Subcutaneous abdominal adipose tissue (tissue), 5 donors: Measurements from ENCODE around the gene PHC3.

ENCODE experiments used
- H3K27ac ChIP-seq: one replicate; pipeline ENCODE4 v1.7.0; 2013; ENCODE audit warnings: low read depth, mild to moderate bottlenecking, inconsistent platforms, low read length, moderate library complexity
- H3K27me3 ChIP-seq, 5 donors: one replicate each; pipeline ENCODE4 v1.7.0; 2013; ENCODE audit warnings: low read length in 5 of 5, inconsistent platforms in 1 of 5; ENCODE audit not compliant: control insufficient read depth in 5 of 5, insufficient read depth in 4 of 5
- H3K36me3 ChIP-seq, 5 donors: one replicate each; pipeline ENCODE4 v1.7.0; 2013; ENCODE audit warnings: low read length in 5 of 5; ENCODE audit not compliant: control insufficient read depth in 5 of 5, insufficient read depth in 5 of 5
- H3K4me1 ChIP-seq, 5 donors: one replicate each; pipeline ENCODE4 v1.7.0; 2013; ENCODE audit warnings: low read length in 5 of 5, mild to moderate bottlenecking in 3 of 5, moderate library complexity in 1 of 5; ENCODE audit not compliant: control insufficient read depth in 5 of 5, insufficient read depth in 5 of 5
- H3K4me3 ChIP-seq, 5 donors: one replicate each; pipeline ENCODE4 v1.7.0; 2013; ENCODE audit warnings: low read length in 5 of 5, low read depth in 1 of 5
- H3K9ac ChIP-seq, 5 donors: one replicate each; pipeline ENCODE4 v1.7.0; 2013; ENCODE audit warnings: low read length in 5 of 5, mild to moderate bottlenecking in 4 of 5, moderate library complexity in 3 of 5
- H3K9me3 ChIP-seq, 5 donors: one replicate each; pipeline ENCODE4 v1.7.0; 2013; ENCODE audit warnings: low read length in 5 of 5; ENCODE audit not compliant: control insufficient read depth in 5 of 5
- donor health status: healthy.
- donor health status: healthy.
- donor health status: healthy.
- donor health status: healthy.
- donor health status: healthy.

PHC3 gene

GRCh38 chr3:170107941-170108340 is 73.6 kb downstream of the PHC3 start:
- Histone ChIP-seq H3K27me3 (no peaks in the 10 kb centered on the region), H3K4me3 (no peak overlapping the region), H3K36me3 (peaks cover 7 to 32% (median 15%) of the 10 kb centered on the region in 5 donors), H3K27ac (no peak overlapping the region), H3K4me1 (peaks cover 0 to 12% (median 0%) of the 10 kb centered on the region in 5 donors), H3K9ac (no peak overlapping the region), H3K9me3 (no peaks in the 10 kb centered on the region)

- H3K36me3 ChIP-seq: peaks cover 35 to 54% (median 41%) of the 10 kb centered on the region in 5 donors
- no peak overlapping the region for H3K4me3 ChIP-seq
- H3K4me1 ChIP-seq: no peaks in the 10 kb centered on the region
- H3K27ac ChIP-seq: no peak overlapping the region
- no peak overlapping the region for H3K9ac ChIP-seq
- no peaks in the 10 kb centered on the region for H3K27me3 ChIP-seq
- no peaks in the 10 kb centered on the region for H3K9me3 ChIP-seq
These were observed 79.1 kb downstream of the PHC3 start for GRCh38 chr3:170102431-170102830.

DNA sequence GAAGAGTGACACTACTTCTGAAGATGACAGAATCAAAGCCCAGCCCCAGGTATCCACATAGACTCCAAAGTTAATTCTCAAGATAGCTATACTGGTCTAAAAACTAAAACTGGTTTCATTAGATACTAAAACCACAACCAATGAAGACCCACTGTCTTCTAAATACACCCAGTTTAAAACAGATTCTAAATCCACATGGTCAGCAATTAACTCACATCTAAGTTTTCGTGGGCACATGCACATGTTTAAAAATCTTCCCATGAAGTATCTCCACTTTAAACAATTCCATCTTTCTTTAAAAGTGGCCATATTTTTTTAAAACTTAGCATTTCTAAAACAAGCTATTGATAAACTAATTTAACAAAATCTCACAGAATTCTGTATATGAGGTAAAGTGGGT is 80.6 kb downstream of the PHC3 start:
- no peak overlapping the region for H3K9ac ChIP-seq
- H3K4me1 ChIP-seq: no peaks in the 10 kb centered on the region
- H3K4me3 ChIP-seq: no peak overlapping the region
- H3K36me3 ChIP-seq: peaks cover 49 to 67% (median 53%) of the 10 kb centered on the region in 5 donors
- no peaks in the 10 kb centered on the region for H3K9me3 ChIP-seq
- no peak overlapping the region for H3K27ac ChIP-seq
- H3K27me3 ChIP-seq: no peaks in the 10 kb centered on the region

GRCh38 chr3:170098753-170099152 is 82.8 kb downstream of the PHC3 start:
- H3K27me3 ChIP-seq: no peaks in the 10 kb centered on the region
- H3K27ac ChIP-seq: no peak overlapping the region
- no peak overlapping the region for H3K4me3 ChIP-seq
- H3K36me3 ChIP-seq: peaks cover 61 to 80% (median 66%) of the 10 kb centered on the region in 5 donors
- H3K9me3 ChIP-seq: no peaks in the 10 kb centered on the region
- no peaks in the 10 kb centered on the region for H3K4me1 ChIP-seq
- H3K9ac ChIP-seq: no peak overlapping the region

- Histone ChIP-seq H3K9me3 (no peaks in the 10 kb centered on the region), H3K4me3 (no peak overlapping the region), H3K27me3 (no peaks in the 10 kb centered on the region), H3K9ac (no peak overlapping the region), H3K4me1 (no peaks in the 10 kb centered on the region), H3K27ac (no peak overlapping the region), H3K36me3 (peaks cover 47 to 67% (median 62%) of the 10 kb centered on the region in 5 donors)
These were observed 85.2 kb downstream of the PHC3 start for GRCh38 chr3:170096342-170096741.

DNA sequence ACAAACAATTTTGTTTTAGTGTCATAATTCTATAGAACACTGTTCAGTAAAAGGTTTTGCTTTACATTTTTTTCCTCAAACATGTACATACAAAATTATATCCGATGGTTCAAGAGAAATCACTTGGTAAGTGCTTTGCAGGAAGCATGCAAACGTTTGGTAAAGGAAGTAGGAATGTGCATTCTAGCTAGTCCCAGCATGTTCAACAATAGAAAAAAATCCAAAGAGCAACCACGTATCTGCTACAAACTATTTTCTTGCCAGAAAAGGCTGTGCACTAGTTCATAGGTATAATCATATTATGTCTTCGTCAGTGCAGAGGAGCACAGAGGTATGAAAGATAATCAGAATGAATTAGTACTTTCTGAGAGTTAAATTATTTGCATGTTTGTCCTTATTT is 85.8 kb downstream of the PHC3 start:
- H3K4me3 ChIP-seq: no peak overlapping the region
- H3K4me1 ChIP-seq: no peaks in the 10 kb centered on the region
- peaks cover 41 to 62% (median 57%) of the 10 kb centered on the region in 5 donors for H3K36me3 ChIP-seq
- no peaks in the 10 kb centered on the region for H3K9me3 ChIP-seq
- no peak overlapping the region for H3K9ac ChIP-seq
- H3K27me3 ChIP-seq: no peaks in the 10 kb centered on the region
- no peak overlapping the region for H3K27ac ChIP-seq

GRCh38 chr3:170092907-170093306 is 88.6 kb downstream of the PHC3 start:
- H3K9ac ChIP-seq: no peak overlapping the region
- H3K36me3 ChIP-seq: peaks cover 25 to 45% (median 42%) of the 10 kb centered on the region in 5 donors
- no peak overlapping the region for H3K4me3 ChIP-seq
- H3K9me3 ChIP-seq: no peaks in the 10 kb centered on the region
- H3K27me3 ChIP-seq: no peaks in the 10 kb centered on the region
- H3K4me1 ChIP-seq: peaks cover 0 to 11% (median 0%) of the 10 kb centered on the region in 5 donors
- no peak overlapping the region for H3K27ac ChIP-seq

GRCh38 chr3:170090601-170090981 is 90.9 kb downstream of the PHC3 start:
- no peak overlapping the region for H3K9ac ChIP-seq
- peaks cover 13 to 37% (median 34%) of the 10 kb centered on the region in 5 donors for H3K36me3 ChIP-seq
- H3K9me3 ChIP-seq: no peaks in the 10 kb centered on the region
- peaks cover 0 to 11% (median 0%) of the 10 kb centered on the region in 5 donors for H3K4me1 ChIP-seq
- peak overlapping the region; percentile 25 for H3K27ac ChIP-seq
- H3K4me3 ChIP-seq: no peak overlapping the region
- H3K27me3 ChIP-seq: no peaks in the 10 kb centered on the region

- peaks cover 0 to 11% (median 0%) of the 10 kb centered on the region in 5 donors for H3K4me1 ChIP-seq
- no peak overlapping the region for H3K4me3 ChIP-seq
- no peaks in the 10 kb centered on the region for H3K27me3 ChIP-seq
- peak overlapping the region in 1 of 5 donors; percentile 1 for H3K9ac ChIP-seq
- H3K36me3 ChIP-seq: peaks cover 17 to 37% (median 29%) of the 10 kb centered on the region in 5 donors
- peak overlapping the region; percentile 25 for H3K27ac ChIP-seq
- no peaks in the 10 kb centered on the region for H3K9me3 ChIP-seq
These were observed 91.5 kb downstream of the PHC3 start for GRCh38 chr3:170089862-170090600.

DNA sequence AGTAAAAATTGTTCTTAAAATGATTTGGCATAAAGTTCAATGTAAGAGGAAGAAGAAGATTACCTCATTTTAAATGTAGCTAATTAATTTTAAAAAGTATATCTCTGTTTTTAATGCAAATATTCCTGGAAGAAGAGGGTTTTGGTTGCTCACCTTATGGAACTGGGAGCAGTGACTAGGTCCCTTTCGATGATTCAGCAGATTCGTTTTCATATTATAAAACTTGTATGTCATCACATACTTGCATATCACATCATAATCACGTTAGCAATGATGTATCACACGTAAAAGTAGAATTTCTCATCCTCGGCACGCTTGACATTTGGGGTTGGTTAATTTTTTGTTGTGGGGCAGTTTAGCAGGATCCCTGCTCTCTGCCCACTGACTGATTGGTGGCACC is 96.1 kb downstream of the PHC3 start:
- Histone ChIP-seq H3K27me3 (no peaks in the 10 kb centered on the region), H3K36me3 (peaks cover 9 to 23% (median 14%) of the 10 kb centered on the region in 5 donors), H3K4me3 (no peak overlapping the region), H3K9ac (no peak overlapping the region), H3K9me3 (no peaks in the 10 kb centered on the region), H3K4me1 (peaks cover 0 to 9% (median 0%) of the 10 kb centered on the region in 5 donors), H3K27ac (no peak overlapping the region)
